ENCODE results near the gene CCPG1. TPM values are rescaled to one million over a fixed set of nuclear protein-coding genes. Genes with fewer than 3 reads are reported as not detected.

Gene CCPG1
- total RNA-seq, 1 experiment from 2014 or later, result 8.5 TPM

DNA sequence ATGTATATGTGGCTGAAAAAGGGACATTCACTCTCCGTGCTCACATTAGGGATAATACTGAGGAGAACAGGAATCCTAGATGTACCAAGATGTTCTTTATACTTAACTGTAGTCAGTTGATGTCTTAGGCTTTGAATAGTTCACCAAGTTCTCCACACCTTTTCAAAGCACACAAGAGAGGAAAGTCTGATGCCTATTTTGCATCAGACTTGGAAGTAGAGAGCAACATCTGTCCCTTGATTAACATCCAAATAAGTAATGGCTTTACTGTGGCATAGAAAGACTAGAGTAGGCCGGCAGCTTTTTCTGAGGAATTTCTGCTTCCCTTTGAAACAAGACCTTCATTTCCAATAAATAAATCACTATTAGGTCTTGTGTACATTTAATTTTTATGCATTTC lies 55.1 kb downstream of the CCPG1 start:
- Histone ChIP-seq H3K4me3 (replicated peaks in 1 of 2; ENCODE audit: low read depth in 1 of 2, low read length in 2 of 2) (no peak overlapping the region), H4K20me1 (ENCODE audit: insufficient read depth) (no peaks in the 10 kb centered on the region), H3K36me3 (ENCODE audit: control insufficient read depth in 1 of 2, insufficient read depth in 2 of 2, low read length in 2 of 2) (no peaks in the 10 kb centered on the region), H3K79me2 (ENCODE audit: insufficient read depth, low read length) (no peaks in the 10 kb centered on the region), H2AFZ (ENCODE audit: low read depth, low read length, poor library complexity, severe bottlenecking) (no peak overlapping the region), H3K9me2 (ENCODE audit: insufficient read depth) (no peaks in the 10 kb centered on the region), H3K27ac (ENCODE audit: low read depth, low read length) (no peak overlapping the region), H3K4me2 (ENCODE audit: low read length) (no peak overlapping the region), H3K9me3 (ENCODE audit: control insufficient read depth in 1 of 2, insufficient read depth in 1 of 2, low read depth in 1 of 2, low read length in 2 of 2) (no peaks in the 10 kb centered on the region), H3K4me1 (ENCODE audit: control insufficient read depth in 1 of 2, insufficient read depth in 2 of 2, low read length in 2 of 2) (no peaks in the 10 kb centered on the region), H3K27me3 (ENCODE audit: insufficient read depth, low read length) (no peaks in the 10 kb centered on the region), H3K9ac (ENCODE audit: low read length) (no peak overlapping the region)
- no TSS peak for BruUV-seq (replicated peaks)
- DNase-seq (ENCODE audit: low read depth, low spot score), result no peak
- ChIA-PET RAD21 (ENCODE audit: low non-redundant PET in 1 of 2, low total read pairs in 2 of 2, uncharacterized antibody in 2 of 2, unreplicated experiment in 2 of 2) (no interaction called here), POLR2A (no interaction called here), CTCF (no interaction called here)
- intact Hi-C loops (cut with micrococcal nuclease), result no loop called here
- ATAC-seq, result no peak
- TF ChIP-seq ATF3 (IDR thresholded peaks at IDR 0.05) (no peak), POLR2AphosphoS5 (IDR thresholded peaks at IDR 0.05; ENCODE audit: low read depth, low read length) (no peak), SP1 (IDR thresholded peaks at IDR 0.05; ENCODE audit: low read depth) (no peak), ELF1 (IDR thresholded peaks at IDR 0.05; ENCODE audit: borderline replicate concordance, low read depth) (no peak), YY1 (IDR thresholded peaks at IDR 0.05; ENCODE audit: extremely low read depth, insufficient replicate concordance, low read depth, low read length) (no peak), REST (IDR thresholded peaks at IDR 0.05; ENCODE audit: low read depth) (no peak), FOSL1 (IDR thresholded peaks at IDR 0.05; ENCODE audit: low read depth) (no peak)
